Left cardiac atrium (tissue), 4 donors: ENCODE measurements around the gene BCL6B. TPM values are rescaled to one million over a fixed set of nuclear protein-coding genes. Genes with fewer than 3 reads are reported as not detected.

ENCODE experiments used
- ATAC-seq, 2 donors: fragments of 200-7000 bp; cut with Tn5 transposase; one replicate each; pipeline ENCODE4 v1.9.1; 2020; ENCODE audit warnings: mild to moderate bottlenecking in 2 of 2, moderate library complexity in 2 of 2
- DNase-seq: peaks from one replicate; pipeline ENCODE4 v3.0.0-alpha.2; 2020
- intact Hi-C, 2 donors: fragments of 100-400 bp; cut with DNase I; formaldehyde crosslinking; loops; one replicate each; pipeline versions ENCODE4 v1.14.1 to v1.15.1; 2022 to 2023
- total RNA-seq, 2 donors: library from RNA; stranded (reverse); fragmentation: NEBNext Ultra II Directional; extraction: Animal tissue kit (Norgen Biotek cat#: 25700); gene quantifications; one replicate each; pipeline ENCODE4 v1.2.1, GENCODE V29; 2021
- donor health status: DM: no; HTN: yes; CAD: no.
- donor health status: DM: no; HTN: yes; CAD: no; lungs with severe emphysema.
- donor health status: DM: yes; HTN: yes; CAD: no.
- donor health status: Dilated cardiomyopathy.

BCL6B gene
- total RNA-seq, 2 donors from 2014 or later, result 14.1 to 19.8 TPM

DNA sequence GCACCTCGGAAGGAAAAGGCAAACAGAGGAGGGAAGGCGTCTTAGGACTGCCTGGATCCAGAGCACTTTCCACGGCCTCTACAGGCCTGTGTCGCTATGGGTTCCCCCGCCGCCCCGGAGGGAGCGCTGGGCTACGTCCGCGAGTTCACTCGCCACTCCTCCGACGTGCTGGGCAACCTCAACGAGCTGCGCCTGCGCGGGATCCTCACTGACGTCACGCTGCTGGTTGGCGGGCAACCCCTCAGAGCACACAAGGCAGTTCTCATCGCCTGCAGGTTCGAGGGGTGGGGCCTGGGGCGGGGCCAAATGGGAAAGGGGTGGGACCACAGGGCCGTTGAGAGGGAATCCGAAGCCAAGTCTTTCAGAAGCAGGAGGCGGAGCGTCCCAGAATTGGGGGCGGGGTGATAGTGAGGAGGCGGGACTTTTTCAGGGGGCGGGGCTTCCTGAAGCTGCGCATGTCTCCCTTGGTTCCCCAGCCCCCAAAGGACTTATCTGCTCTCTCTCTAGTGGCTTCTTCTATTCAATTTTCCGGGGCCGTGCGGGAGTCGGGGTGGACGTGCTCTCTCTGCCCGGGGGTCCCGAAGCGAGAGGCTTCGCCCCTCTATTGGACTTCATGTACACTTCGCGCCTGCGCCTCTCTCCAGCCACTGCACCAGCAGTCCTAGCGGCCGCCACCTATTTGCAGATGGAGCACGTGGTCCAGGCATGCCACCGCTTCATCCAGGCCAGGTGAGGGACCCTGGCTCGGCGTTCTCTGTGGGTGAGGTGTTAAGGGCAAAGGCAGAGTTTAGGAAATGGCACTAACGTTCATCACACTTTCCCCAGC lies 939 bp downstream of the BCL6B start:
- peak; percentile 95 for DNase-seq

DNA sequence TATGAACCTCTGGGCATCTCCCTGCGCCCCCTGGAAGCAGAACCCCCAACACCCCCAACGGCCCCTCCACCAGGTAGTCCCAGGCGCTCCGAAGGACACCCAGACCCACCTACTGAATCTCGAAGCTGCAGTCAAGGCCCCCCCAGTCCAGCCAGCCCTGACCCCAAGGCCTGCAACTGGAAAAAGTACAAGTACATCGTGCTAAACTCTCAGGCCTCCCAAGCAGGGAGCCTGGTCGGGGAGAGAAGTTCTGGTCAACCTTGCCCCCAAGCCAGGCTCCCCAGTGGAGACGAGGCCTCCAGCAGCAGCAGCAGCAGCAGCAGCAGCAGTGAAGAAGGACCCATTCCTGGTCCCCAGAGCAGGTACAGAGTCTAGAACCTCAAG lies 1.5 kb downstream of the BCL6B start:
- ATAC-seq, result no peak
- intact Hi-C loops, result no loop called here
- no peak for DNase-seq

More for the DNA sequence above, 939 bp downstream of the BCL6B start:
- peak; percentile 62 to 73 for ATAC-seq
- intact Hi-C loops, result no loop called here

GRCh38 chr17:7025245-7025644 lies 2.4 kb downstream of the BCL6B start:
- no peak for DNase-seq
- intact Hi-C loops, result no loop called here
- no peak for ATAC-seq

DNA sequence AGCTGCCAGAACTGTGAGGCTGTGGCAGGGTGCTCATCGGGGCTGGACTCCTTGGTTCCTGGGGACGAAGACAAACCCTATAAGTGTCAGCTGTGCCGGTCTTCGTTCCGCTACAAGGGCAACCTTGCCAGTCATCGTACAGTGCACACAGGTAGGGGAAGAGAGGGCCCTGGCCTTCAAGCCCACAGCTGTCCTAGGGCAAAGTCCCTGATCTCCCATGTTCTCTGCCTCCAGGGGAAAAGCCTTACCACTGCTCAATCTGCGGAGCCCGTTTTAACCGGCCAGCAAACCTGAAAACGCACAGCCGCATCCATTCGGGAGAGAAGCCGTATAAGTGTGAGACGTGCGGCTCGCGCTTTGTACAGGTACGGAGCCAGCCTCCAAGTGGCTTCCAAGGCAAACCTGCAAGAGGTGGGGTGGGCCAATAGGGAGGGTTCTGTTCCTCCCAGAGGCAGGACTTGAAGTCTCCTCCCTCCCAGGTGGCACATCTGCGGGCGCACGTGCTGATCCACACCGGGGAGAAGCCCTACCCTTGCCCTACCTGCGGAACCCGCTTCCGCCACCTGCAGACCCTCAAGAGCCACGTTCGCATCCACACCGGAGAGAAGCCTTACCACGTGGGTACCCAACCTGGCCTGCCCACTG lies 3.7 kb downstream of the BCL6B start:
- ATAC-seq, result no peak
- intact Hi-C loops, result no loop called here
- no peak for DNase-seq

DNA sequence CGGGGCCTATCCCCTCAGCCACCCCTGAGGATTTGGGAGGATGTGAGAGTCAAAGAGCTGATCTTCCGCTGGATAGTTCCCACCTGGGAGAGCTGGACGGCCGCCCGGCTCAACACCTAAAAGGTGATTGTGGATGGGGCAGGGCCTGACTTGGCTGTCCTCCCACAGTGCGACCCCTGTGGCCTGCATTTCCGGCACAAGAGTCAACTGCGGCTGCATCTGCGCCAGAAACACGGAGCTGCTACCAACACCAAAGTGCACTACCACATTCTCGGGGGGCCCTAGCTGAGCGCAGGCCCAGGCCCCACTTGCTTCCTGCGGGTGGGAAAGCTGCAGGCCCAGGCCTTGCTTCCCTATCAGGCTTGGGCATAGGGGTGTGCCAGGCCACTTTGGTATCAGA lies 4.5 kb downstream of the BCL6B start:
- no peak for DNase-seq
- intact Hi-C loops, result no loop called here
- ATAC-seq, result no peak

GRCh38 chr17:7029096-7029495 lies 6.2 kb downstream of the BCL6B start:
- intact Hi-C loops, result no loop called here
- ATAC-seq (no peak), DNase-seq (no peak)

GRCh38 chr17:7029659-7030058 lies 6.8 kb downstream of the BCL6B start:
- intact Hi-C loops, result no loop called here
- peak; percentile 8 to 74 for ATAC-seq
- no peak for DNase-seq

DNA sequence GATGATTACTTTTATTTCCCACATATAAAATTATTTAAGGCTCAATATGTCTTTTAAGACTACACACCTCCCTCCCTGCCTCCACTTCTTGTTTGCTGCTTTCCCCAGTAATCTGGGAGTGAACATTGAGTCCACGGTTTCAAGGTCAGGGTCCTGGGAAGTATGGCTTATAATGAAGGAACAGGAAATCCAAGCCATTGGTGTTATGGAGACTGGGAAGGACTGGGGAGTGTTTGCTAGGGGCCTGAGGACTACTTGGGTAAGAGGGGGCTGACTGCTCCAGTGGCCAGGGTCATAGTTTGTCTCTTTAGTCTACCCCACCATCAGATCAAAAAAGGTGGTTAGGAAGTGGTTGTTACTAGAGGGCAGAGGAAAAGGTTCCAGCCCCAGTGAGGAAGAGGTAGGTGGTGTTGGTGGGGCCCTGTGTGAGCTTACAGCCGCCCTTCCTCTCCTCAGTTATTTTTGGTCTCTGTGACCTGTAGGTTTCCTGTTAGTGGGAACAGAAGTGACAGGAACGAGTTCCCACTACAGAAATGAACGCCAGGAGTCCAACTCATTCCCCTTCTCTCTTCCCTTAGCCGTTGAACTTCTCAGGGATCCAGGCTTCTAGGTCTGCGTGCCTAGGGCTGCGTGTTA lies 12.2 kb downstream of the BCL6B start:
- intact Hi-C loops, result no loop called here
- DNase-seq (no peak), ATAC-seq (peak; percentile 31 to 34)

DNA sequence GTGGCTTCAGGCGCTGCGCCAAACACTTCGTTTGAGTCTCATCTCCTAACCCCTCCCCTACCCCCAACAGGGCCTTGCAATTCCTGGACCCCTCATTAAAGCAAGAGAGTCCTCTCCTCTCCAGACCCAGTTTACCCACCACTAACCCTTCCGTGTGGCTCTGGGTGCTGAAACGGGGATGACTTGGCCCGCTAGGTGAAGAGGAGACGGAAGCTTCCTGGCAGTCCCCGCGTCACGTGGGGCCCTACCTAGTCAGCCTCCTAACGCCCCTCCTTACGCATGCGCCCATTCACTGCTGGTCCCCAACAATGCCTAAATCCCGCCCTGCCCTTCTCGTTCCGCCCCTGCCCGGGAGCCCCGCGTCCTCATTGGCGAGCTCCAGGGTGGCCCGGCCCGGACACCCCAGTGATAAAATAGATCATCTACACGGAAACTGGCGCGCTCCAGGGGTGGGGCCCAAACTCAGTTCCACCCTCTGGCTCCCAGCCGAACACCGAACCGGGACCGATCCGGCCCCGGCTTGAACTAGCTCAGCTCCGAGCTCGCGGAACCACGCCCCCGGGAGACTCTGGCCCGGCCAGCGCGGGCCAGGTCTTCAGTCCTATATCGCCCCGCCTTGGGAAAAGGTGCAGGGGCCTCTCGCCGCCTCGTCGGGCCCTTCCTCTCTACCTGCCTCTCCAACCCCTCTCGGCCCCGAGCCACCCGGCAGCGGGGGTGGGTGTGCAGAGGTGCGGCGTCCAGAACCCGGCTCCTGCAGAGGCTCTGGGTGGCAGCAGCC lies 12.9 kb downstream of the BCL6B start, which contains the start of gene SLC16A13:
Gene SLC16A13 (plus strand): TSS at position 425 of the 778 bp plus-strand sequence. CDS start 368 bp downstream, outside the sequence.
- ATAC-seq, result peak; percentile 97 to 98
- peak; percentile 98 for DNase-seq
- intact Hi-C loops, result no loop called here

- ATAC-seq (no peak), DNase-seq (no peak)
- intact Hi-C loops, result no loop called here
Observed at GRCh38 chr17:7038025-7038862, 15.4 kb downstream of the BCL6B start.

GRCh38 chr17:7039832-7040231 lies 17.0 kb downstream of the BCL6B start:
- intact Hi-C loops, result no loop called here

DNA sequence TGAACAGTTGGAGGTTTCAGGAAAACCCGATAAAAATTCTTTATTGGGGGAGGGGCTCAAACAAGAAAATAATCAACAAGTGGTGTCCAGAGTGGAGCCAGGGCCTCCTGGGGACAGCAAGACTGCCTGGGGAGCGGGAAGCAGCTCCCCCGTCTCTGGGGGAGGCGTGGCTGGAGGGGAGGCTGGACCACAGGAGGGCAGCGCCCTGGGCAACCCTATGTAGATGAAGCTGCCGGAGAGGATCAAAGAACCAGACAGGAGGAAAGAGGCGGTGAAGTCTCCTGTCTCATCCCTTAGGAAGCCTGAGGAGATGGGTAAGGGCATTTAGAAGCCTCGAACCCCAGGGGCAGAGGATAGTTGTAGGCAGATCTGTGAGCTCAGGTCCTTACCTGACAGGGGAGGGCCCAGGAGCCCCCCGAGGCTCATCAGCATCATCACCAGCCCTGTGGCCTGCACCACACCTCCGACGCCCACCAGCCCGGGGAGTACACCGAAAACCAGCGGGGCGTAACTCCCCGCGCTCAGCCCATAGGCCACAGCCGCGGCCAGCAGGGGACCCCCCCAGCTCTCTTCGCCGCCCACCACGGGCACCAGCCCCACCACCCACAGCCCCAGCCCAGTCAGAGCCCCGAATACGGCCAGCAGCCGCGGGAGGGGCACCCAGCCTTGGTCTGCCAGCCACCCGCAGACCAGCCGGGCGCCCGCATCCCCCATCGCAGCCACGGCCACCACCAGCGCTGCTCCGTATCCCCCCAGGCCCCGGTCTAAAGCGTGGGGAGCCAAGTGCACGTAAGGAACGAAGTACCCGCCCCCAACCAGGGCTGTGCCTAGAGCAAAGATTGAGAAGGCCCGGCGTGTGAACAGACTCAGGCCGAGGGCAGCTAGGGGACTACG lies 19.0 kb downstream of the BCL6B start:
- DNase-seq, result no peak

More at GRCh38 chr17:7039832-7040231, 17.0 kb downstream of the BCL6B start:
- DNase-seq (no peak), ATAC-seq (no peak)

DNA sequence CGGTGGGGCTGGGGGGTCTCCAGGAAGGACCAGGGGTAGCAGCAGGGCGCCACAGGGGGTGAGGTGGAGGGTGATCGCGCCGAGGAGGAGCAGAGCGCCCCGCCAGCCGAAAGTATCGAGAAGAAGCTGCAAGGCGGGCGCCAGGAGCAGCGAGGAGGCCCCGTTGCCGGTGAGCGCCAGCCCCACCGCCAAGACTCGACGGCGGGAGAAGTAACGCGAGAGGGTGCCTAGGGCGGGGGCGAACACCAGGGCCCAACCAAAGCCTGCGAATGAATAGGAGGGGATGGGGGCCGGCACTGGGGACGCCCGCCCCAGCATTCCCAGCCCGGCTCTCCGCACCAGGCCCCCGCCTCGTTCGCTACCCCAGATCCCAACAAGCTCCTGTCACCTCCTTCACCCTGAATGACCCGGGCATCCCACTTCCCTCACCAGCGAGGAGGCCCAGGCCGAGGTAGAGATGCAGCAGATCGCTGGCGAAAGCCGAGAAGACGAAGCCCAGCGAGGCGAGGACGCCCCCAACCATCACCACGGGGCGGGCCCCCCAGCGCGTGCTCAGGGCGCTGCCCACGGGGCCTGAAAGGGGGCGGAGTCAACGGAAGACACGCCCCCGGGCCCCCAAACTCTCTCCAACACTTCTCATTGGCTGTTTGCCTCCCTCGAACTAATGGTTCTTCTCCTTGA lies 19.8 kb downstream of the BCL6B start:
- DNase-seq (no peak), ATAC-seq (peak; percentile 22 to 24)
- intact Hi-C loops, result no loop called here

More for the DNA sequence above, 19.0 kb downstream of the BCL6B start:
- intact Hi-C loops, result no loop called here
- peak; percentile 8 to 17 for ATAC-seq

DNA sequence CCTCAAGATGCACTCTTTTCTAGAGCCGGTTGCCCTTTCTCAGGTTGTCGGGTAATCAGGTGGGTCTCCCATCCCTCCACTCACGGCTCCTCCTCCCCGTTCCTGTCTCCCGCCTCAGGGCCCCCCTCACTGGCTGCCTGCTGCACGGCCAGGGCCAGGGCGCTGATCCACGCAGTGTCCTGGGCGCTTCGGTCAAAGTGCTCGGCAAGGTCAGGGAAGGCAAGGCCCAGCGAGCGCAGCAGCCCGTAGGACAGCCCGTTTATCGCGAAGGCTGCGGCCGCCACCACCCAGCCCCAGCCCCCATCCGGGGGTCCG lies 20.3 kb downstream of the BCL6B start:
- ATAC-seq (peak; percentile 39 to 57), DNase-seq (no peak)
- intact Hi-C loops, result no loop called here

GRCh38 chr17:7043497-7044198 lies 20.8 kb downstream of the BCL6B start, which contains the start of gene SLC16A11:
SLC16A11 (minus strand) TSS chr17:7044092; CDS start chr17:7043513, 579 bp downstream.
- DNase-seq (peak; percentile 75), ATAC-seq (peak; percentile 55 to 62)
- intact Hi-C loops, result no loop called here

DNA sequence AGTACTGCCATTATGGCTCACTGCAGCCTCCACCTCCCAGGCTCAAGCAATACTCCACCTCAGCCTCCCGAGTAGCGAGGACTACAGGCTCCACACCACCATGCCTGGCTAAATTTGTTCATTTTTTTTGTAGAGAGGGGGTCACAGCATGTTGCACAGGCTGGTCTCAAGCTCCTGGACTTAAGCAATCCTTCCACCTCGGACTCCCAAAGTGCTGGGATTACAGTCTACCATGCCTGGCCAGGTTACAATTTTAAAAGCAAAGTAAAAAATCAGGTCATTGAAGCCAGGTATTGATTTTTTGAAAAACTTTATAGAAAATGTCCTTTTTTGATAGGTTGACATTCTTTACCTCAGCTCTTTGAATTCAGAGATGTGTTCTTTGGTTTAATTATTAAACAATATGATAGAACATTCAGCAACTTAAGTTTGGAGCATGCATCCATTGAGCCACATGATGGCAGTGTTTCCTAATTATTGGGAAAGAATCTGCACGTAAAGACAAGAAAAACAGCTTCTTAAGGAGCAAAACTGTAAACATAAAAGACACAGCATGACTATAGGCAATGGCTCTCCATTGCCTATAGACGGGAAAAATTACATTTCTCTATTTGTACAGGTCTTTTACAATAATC lies 22.8 kb downstream of the BCL6B start:
- ATAC-seq (peak in 1 of 2 donors; percentile 23), DNase-seq (no peak)
- intact Hi-C loops, result loop anchor here in 1 of 2 donors (1.0 to 5.0 kb wide), 2 partner anchors 91 to 252 kb away; no protein-coding TSS in a partner anchor
